Activated T-cell treated with anti-CD3 and anti-CD28 coated beads, Interleukin-2, amount 50 U/mL, for 24 hours (primary cell): Measurements from ENCODE around the gene ORC3.

Source experiments
- DNase-seq: peaks from one replicate; pipeline ENCODE4 v3.0.0-alpha.2; 2020
- H3K27ac Mint-ChIP-seq: 2 replicates; pipeline ENCODE4 v1.8.0; 2020; ENCODE audit warnings: mild to moderate bottlenecking, mixed read lengths
- H3K27me3 Mint-ChIP-seq: 2 replicates; pipeline ENCODE4 v1.8.0; 2020; ENCODE audit warnings: mixed read lengths
- H3K36me3 Mint-ChIP-seq: 2 replicates; pipeline ENCODE4 v1.8.0; 2020; ENCODE audit warnings: low read depth, mixed read lengths
- H3K4me1 Mint-ChIP-seq: 2 replicates; pipeline ENCODE4 v1.8.0; 2020; ENCODE audit warnings: low read depth, mixed read lengths
- H3K4me3 Mint-ChIP-seq: 2 replicates; pipeline ENCODE4 v1.8.0; 2020; ENCODE audit warnings: mild to moderate bottlenecking, moderate library complexity, mixed read lengths
- H3K9me3 Mint-ChIP-seq: 2 replicates; pipeline ENCODE4 v1.8.0; 2020; ENCODE audit warnings: mixed read lengths

ORC3 gene

GRCh38 chr6:87589693-87590416 lies at the start of gene ORC3, which contains the start of gene RARS2:
ORC3 (plus strand) TSS chr6:87590135; CDS start chr6:87590169, 34 bp downstream.
RARS2 (minus strand) TSS chr6:87589987; CDS start chr6:87589957, 30 bp downstream.
- peak; percentile 96 for DNase-seq
- peaks cover 77% of the 10 kb centered on the region for H3K36me3 Mint-ChIP-seq
- H3K4me1 Mint-ChIP-seq, result peaks cover 67% of the 10 kb centered on the region
- peak within 1 kb of the TSS; percentile 89 for H3K4me3 Mint-ChIP-seq
- no peaks in the 10 kb centered on the region for H3K9me3 Mint-ChIP-seq
- no peaks in the 10 kb centered on the region for H3K27me3 Mint-ChIP-seq
- H3K27ac Mint-ChIP-seq, result peak within 1 kb of the TSS; percentile 93

GRCh38 chr6:87540539-87540938 lies 49.4 kb upstream of the ORC3 start:
- Mint-ChIP-seq H3K36me3 (peaks cover 77% of the 10 kb centered on the region), H3K4me3 (no peak overlapping the region), H3K27ac (no peak overlapping the region), H3K4me1 (no peaks in the 10 kb centered on the region), H3K27me3 (no peaks in the 10 kb centered on the region), H3K9me3 (peaks cover 12% of the 10 kb centered on the region)
- DNase-seq, result no peak

- no peak overlapping the region for H3K4me3 Mint-ChIP-seq
- H3K27ac Mint-ChIP-seq, result no peak overlapping the region
- peaks cover 82% of the 10 kb centered on the region for H3K36me3 Mint-ChIP-seq
- H3K4me1 Mint-ChIP-seq, result no peaks in the 10 kb centered on the region
- no peaks in the 10 kb centered on the region for H3K27me3 Mint-ChIP-seq
- H3K9me3 Mint-ChIP-seq, result peaks cover 12% of the 10 kb centered on the region
- no peak for DNase-seq
Measured at GRCh38 chr6:87541041-87541440, 48.9 kb upstream of the ORC3 start.

- H3K36me3 Mint-ChIP-seq, result peaks cover 88% of the 10 kb centered on the region
- peaks cover 12% of the 10 kb centered on the region for H3K9me3 Mint-ChIP-seq
- no peak overlapping the region for H3K4me3 Mint-ChIP-seq
- no peak overlapping the region for H3K27ac Mint-ChIP-seq
- no peaks in the 10 kb centered on the region for H3K27me3 Mint-ChIP-seq
- H3K4me1 Mint-ChIP-seq, result no peaks in the 10 kb centered on the region
- no peak for DNase-seq
Measured at GRCh38 chr6:87541744-87542143, 48.2 kb upstream of the ORC3 start.

GRCh38 chr6:87543696-87544473 lies 46.0 kb upstream of the ORC3 start:
- Mint-ChIP-seq H3K27me3 (no peaks in the 10 kb centered on the region), H3K36me3 (peaks cover 93% of the 10 kb centered on the region), H3K4me1 (no peaks in the 10 kb centered on the region), H3K9me3 (peaks cover 12% of the 10 kb centered on the region), H3K27ac (no peak overlapping the region), H3K4me3 (no peak overlapping the region)
- no peak for DNase-seq

DNA sequence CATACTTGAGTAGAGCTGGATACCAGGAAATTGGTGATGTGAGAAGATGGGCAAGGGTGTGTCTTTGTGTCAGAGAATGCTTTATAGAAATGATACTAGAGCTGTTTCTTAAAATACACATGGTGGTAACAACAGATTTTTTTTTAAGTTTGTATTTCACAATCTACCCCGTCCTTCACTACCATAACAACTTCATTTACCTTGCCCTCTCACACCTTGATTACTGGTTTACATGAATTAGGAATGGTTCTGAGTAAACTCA lies 45.5 kb upstream of the ORC3 start:
- peaks cover 10% of the 10 kb centered on the region for H3K9me3 Mint-ChIP-seq
- H3K27ac Mint-ChIP-seq, result no peak overlapping the region
- DNase-seq, result no peak
- H3K36me3 Mint-ChIP-seq, result peaks cover 90% of the 10 kb centered on the region
- no peaks in the 10 kb centered on the region for H3K4me1 Mint-ChIP-seq
- no peaks in the 10 kb centered on the region for H3K27me3 Mint-ChIP-seq
- no peak overlapping the region for H3K4me3 Mint-ChIP-seq

DNA sequence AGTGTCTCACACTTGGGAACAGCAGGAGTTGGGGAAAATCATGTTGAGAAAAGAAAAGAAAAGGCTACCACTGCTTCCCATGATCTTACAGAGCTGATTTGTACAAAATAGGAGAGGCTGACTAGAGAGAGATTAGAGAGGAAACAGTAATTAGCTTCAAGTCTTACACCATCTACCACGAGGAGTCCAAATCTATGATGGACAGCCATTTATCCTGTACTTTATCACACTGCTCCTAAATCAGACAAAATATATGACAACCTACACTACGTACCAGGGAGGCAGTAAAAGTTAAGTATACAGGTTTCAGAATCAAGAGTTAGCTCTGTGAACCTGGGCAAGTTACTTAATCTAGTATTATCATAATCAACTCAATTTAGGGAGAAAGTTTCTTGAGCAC lies 38.1 kb upstream of the ORC3 start:
- H3K4me3 Mint-ChIP-seq, result no peak overlapping the region
- no peaks in the 10 kb centered on the region for H3K9me3 Mint-ChIP-seq
- H3K4me1 Mint-ChIP-seq, result peaks cover 5% of the 10 kb centered on the region
- no peak for DNase-seq
- peak overlapping the region; percentile 59 for H3K27ac Mint-ChIP-seq
- H3K27me3 Mint-ChIP-seq, result no peaks in the 10 kb centered on the region
- H3K36me3 Mint-ChIP-seq, result peaks cover 80% of the 10 kb centered on the region

DNA sequence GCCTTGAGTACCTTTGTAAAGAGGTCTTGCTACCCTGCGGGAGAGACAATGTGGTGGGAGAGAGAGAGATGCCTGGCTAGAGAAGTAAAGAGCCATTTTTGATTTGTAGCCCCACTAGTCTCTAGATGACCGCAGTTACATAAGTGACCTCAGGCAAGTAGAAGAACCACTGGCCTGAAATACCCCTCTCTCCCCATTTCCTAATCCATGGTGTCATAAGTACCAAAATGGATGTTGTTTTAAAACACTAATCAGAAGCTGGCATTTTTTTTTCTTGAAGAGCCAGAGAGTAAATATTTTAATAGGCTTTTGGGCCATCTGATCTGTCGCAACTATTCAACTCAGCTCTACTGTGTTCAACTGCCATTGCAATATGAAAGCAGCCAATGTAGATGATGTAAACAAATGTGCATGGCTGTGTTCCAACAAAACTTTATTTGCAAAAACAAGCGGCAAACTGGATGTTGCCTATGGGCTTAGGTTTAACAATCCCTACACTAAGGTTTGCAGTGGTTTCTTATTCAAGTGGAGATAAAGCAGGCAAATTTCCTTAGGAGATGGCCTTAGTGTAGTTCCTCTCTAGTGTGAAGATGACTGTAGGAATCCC lies 36.7 kb upstream of the ORC3 start:
- peaks cover 5% of the 10 kb centered on the region for H3K4me1 Mint-ChIP-seq
- H3K27ac Mint-ChIP-seq, result no peak overlapping the region
- no peaks in the 10 kb centered on the region for H3K9me3 Mint-ChIP-seq
- DNase-seq, result no peak
- no peaks in the 10 kb centered on the region for H3K27me3 Mint-ChIP-seq
- no peak overlapping the region for H3K4me3 Mint-ChIP-seq
- H3K36me3 Mint-ChIP-seq, result peaks cover 80% of the 10 kb centered on the region

- Mint-ChIP-seq H3K36me3 (peaks cover 74% of the 10 kb centered on the region), H3K9me3 (no peaks in the 10 kb centered on the region), H3K4me3 (no peak overlapping the region), H3K4me1 (peaks cover 5% of the 10 kb centered on the region), H3K27ac (no peak overlapping the region), H3K27me3 (no peaks in the 10 kb centered on the region)
- no peak for DNase-seq
Measured at GRCh38 chr6:87555506-87555905, 34.4 kb upstream of the ORC3 start.

- no peaks in the 10 kb centered on the region for H3K27me3 Mint-ChIP-seq
- no peak for DNase-seq
- no peaks in the 10 kb centered on the region for H3K9me3 Mint-ChIP-seq
- H3K4me3 Mint-ChIP-seq, result no peak overlapping the region
- no peak overlapping the region for H3K27ac Mint-ChIP-seq
- peaks cover 3% of the 10 kb centered on the region for H3K4me1 Mint-ChIP-seq
- peaks cover 74% of the 10 kb centered on the region for H3K36me3 Mint-ChIP-seq
Measured at GRCh38 chr6:87558446-87558845, 31.5 kb upstream of the ORC3 start.

DNA sequence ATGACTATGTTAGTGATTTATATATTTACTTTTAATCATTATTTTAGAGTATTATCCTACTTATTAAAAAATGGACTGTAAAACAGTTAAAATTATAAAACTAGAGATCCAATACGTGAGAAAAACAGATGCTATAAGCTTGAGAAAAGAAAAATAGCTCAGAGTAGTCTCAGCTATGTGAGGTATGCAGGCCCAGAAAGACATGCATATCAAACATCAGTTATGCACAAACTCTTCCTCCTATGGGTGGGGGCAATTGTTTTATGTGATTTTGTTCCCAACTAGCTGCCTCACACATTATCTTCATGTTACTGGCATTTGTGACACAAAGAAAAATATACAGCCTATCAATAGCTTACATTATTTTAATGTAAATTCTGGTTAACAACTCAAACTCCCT lies 28.9 kb upstream of the ORC3 start:
- Mint-ChIP-seq H3K4me3 (no peak overlapping the region), H3K4me1 (no peaks in the 10 kb centered on the region), H3K36me3 (peaks cover 74% of the 10 kb centered on the region), H3K27ac (no peak overlapping the region), H3K9me3 (no peaks in the 10 kb centered on the region), H3K27me3 (no peaks in the 10 kb centered on the region)
- no peak for DNase-seq

DNA sequence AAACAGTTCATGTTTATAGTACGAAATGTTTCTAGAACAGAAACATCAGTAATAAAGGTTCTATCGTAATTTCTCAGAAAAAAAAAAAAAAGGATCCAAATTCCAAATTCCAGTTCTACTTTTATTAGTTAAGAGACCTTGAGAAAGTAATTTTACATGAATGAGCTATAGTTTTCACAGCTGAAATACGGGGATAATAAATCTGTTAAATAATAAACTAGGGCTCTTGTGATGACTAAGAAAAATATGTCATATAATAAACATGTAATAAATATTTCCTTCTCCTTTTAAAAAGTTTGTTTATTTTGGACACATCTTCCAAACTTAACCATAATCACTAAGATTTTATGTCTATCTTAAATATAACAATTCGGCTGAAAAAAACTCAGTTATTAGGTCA lies 17.9 kb upstream of the ORC3 start:
- no peak for DNase-seq
- H3K9me3 Mint-ChIP-seq, result peaks cover 2% of the 10 kb centered on the region

GRCh38 chr6:87572883-87573282 lies 17.1 kb upstream of the ORC3 start:
- peaks cover 2% of the 10 kb centered on the region for H3K9me3 Mint-ChIP-seq
- H3K36me3 Mint-ChIP-seq, result peaks cover 75% of the 10 kb centered on the region
- no peak for DNase-seq
- no peaks in the 10 kb centered on the region for H3K27me3 Mint-ChIP-seq
- H3K4me3 Mint-ChIP-seq, result no peak overlapping the region
- peak overlapping the region; percentile 55 for H3K27ac Mint-ChIP-seq
- peaks cover 57% of the 10 kb centered on the region for H3K4me1 Mint-ChIP-seq

More for the DNA sequence above, 17.9 kb upstream of the ORC3 start:
- Mint-ChIP-seq H3K4me3 (no peak overlapping the region), H3K27ac (no peak overlapping the region), H3K4me1 (peaks cover 56% of the 10 kb centered on the region), H3K36me3 (peaks cover 68% of the 10 kb centered on the region), H3K27me3 (no peaks in the 10 kb centered on the region)

GRCh38 chr6:87573307-87574024 lies 16.5 kb upstream of the ORC3 start:
- Mint-ChIP-seq H3K9me3 (peaks cover 2% of the 10 kb centered on the region), H3K27me3 (no peaks in the 10 kb centered on the region), H3K4me3 (no peak overlapping the region), H3K4me1 (peaks cover 57% of the 10 kb centered on the region), H3K36me3 (peaks cover 74% of the 10 kb centered on the region), H3K27ac (peak overlapping the region; percentile 55)
- no peak for DNase-seq
